ENCODE measurements around the gene TRPV6.

The TRPV6 gene

GRCh38 chr7:142885311-142886230, at the start of gene TRPV6:
Gene TRPV6 (minus strand): TSS chr7:142885745.
- DNase-seq (ENCODE audit: low read depth in 2 of 2, low spot score in 1 of 2), result no peak

- DNase-seq (ENCODE audit: low read depth in 2 of 2, low spot score in 1 of 2), result no peak
Observed at GRCh38 chr7:142934056-142934455, 48.5 kb upstream of the TRPV6 start.

- no peak for DNase-seq (ENCODE audit: low read depth in 2 of 2, low spot score in 1 of 2)
Observed at GRCh38 chr7:142933624-142934023, 48.1 kb upstream of the TRPV6 start, which contains the start of gene TRPV5. Gene TRPV5 (minus strand): TSS chr7:142933746. CDS start chr7:142933459, 287 bp downstream.

- no peak for DNase-seq (ENCODE audit: low read depth in 2 of 2, low spot score in 1 of 2)
Observed at GRCh38 chr7:142933092-142933475, 47.5 kb upstream of the TRPV6 start.

GRCh38 chr7:142932386-142933091, 47.0 kb upstream of the TRPV6 start:
- DNase-seq (ENCODE audit: low read depth in 2 of 2, low spot score in 1 of 2), result no peak

GRCh38 chr7:142930126-142930730, 44.7 kb upstream of the TRPV6 start:
- DNase-seq (ENCODE audit: low read depth in 2 of 2, low spot score in 1 of 2), result no peak

- DNase-seq (ENCODE audit: low read depth in 2 of 2, low spot score in 1 of 2), result no peak
Observed at GRCh38 chr7:142927949-142928348, 42.4 kb upstream of the TRPV6 start.

- no peak for DNase-seq (ENCODE audit: low read depth in 2 of 2, low spot score in 1 of 2)
Observed at GRCh38 chr7:142927085-142927745, 41.7 kb upstream of the TRPV6 start.

GRCh38 chr7:142925413-142925812, 39.9 kb upstream of the TRPV6 start:
- DNase-seq (ENCODE audit: low read depth in 2 of 2, low spot score in 1 of 2), result no peak

GRCh38 chr7:142923391-142923790, 37.8 kb upstream of the TRPV6 start:
- DNase-seq (ENCODE audit: low read depth in 2 of 2, low spot score in 1 of 2), result no peak

- DNase-seq (ENCODE audit: low read depth in 2 of 2, low spot score in 1 of 2), result no peak
Observed at GRCh38 chr7:142919656-142920055, 34.1 kb upstream of the TRPV6 start.

GRCh38 chr7:142918901-142919300, 33.4 kb upstream of the TRPV6 start:
- no peak for DNase-seq (ENCODE audit: low read depth in 2 of 2, low spot score in 1 of 2)

- DNase-seq (ENCODE audit: low read depth in 2 of 2, low spot score in 1 of 2), result no peak
Observed at GRCh38 chr7:142917447-142917846, 31.9 kb upstream of the TRPV6 start.

GRCh38 chr7:142916508-142916907, 31.0 kb upstream of the TRPV6 start:
- DNase-seq (ENCODE audit: low read depth in 2 of 2, low spot score in 1 of 2), result no peak

- DNase-seq (ENCODE audit: low read depth in 2 of 2, low spot score in 1 of 2), result no peak
Observed at GRCh38 chr7:142915315-142915714, 29.8 kb upstream of the TRPV6 start.

GRCh38 chr7:142914121-142914520, 28.6 kb upstream of the TRPV6 start:
- DNase-seq (ENCODE audit: low read depth in 2 of 2, low spot score in 1 of 2), result no peak

- no peak for DNase-seq (ENCODE audit: low read depth in 2 of 2, low spot score in 1 of 2)
Observed at GRCh38 chr7:142913566-142913965, 28.0 kb upstream of the TRPV6 start.

- no peak for DNase-seq (ENCODE audit: low read depth in 2 of 2, low spot score in 1 of 2)
Observed at GRCh38 chr7:142913051-142913450, 27.5 kb upstream of the TRPV6 start.

GRCh38 chr7:142910481-142910880, 24.9 kb upstream of the TRPV6 start:
- DNase-seq (ENCODE audit: low read depth in 2 of 2, low spot score in 1 of 2), result no peak

GRCh38 chr7:142910031-142910433, 24.5 kb upstream of the TRPV6 start:
- DNase-seq (ENCODE audit: low read depth in 2 of 2, low spot score in 1 of 2), result no peak
